Stomach (tissue), 8 donors: ENCODE results near the gene NEXMIF. TPM values are rescaled to one million over a fixed set of nuclear protein-coding genes. Genes with fewer than 3 reads are reported as not detected.

Experiments
- polyA plus RNA-seq, 3 donors: library from polyadenylated mRNA; stranded (reverse); fragments of 200-250 nt; gene quantifications; one replicate each; pipeline ENCODE4 v1.2.3, GENCODE V29; 2013
- small RNA-seq, 4 donors: library from RNA; depleted of rRNA; stranded (forward); fragments of <200 nt; gene quantifications; one replicate each; pipeline ENCODE3, GENCODE V24; 2016
- total RNA-seq, 5 donors: library from RNA; depleted of rRNA; stranded (reverse); fragments of >200 nt; gene quantifications; one replicate each; pipeline versions ENCODE4 v1.1.0 to v1.2.3, GENCODE V29; 2014 to 2016
- donor health status: healthy with polysubstance abuse.
- donor health status: Bipolar disorder and iron deficiency.
- donor health status: healthy.

Gene NEXMIF
- total and polyA plus RNA-seq, 8 donors: 0.25 to 4.0 (median 1.2) TPM

Small RNA genes lying within 50 kb of the gene (small RNA-seq; reads per million reads assigned to genes)
- 0 reads per million in 4 donors for gene AL139395.1

Other genes starting within 250 kb of the NEXMIF start
- gene ABCB7, start 230.8 kb upstream of the NEXMIF start, total RNA-seq: 100 to 1,000 TPM in 1 of 5 donors, 10 to 100 TPM in 2, 1 to 10 TPM in 2; 6.2 to 108 (median 10.5) TPM
- 1 to 10 TPM; 3.9 to 8.0 (median 7.0) TPM for gene ABCB7, start 230.8 kb upstream of the NEXMIF start, polyA plus RNA-seq